CD4-positive, alpha-beta T cell treated with Interleukin-15 for 1 hour (primary cell): Measurements from ENCODE around the gene ARMC7.
"Not testable (repeated sequence)": the region's sequence is repeated elsewhere in the genome, so short reads cannot be mapped to it uniquely, and the experiment has no call there.

Experiments
- DNase-seq: peaks from one replicate; pipeline ENCODE4 v3.0.0-alpha.2; 2020

Gene ARMC7

GRCh38 chr17:75103601-75104554 lies 5.9 kb upstream of the ARMC7 start:
- no peak for DNase-seq

GRCh38 chr17:75105126-75106080 lies 4.4 kb upstream of the ARMC7 start:
- DNase-seq, result no peak

- no peak for DNase-seq
Measured at GRCh38 chr17:75108193-75108592, 1.6 kb upstream of the ARMC7 start.

- no peak for DNase-seq
Measured at GRCh38 chr17:75109046-75109406, 743 bp upstream of the ARMC7 start.

GRCh38 chr17:75110234-75110937 lies 617 bp downstream of the ARMC7 start:
- no peak for DNase-seq

GRCh38 chr17:75111777-75112335 lies 2.1 kb downstream of the ARMC7 start:
- no peak for DNase-seq

- peak; percentile 87 for DNase-seq
Measured at GRCh38 chr17:75113798-75114551, 4.2 kb downstream of the ARMC7 start.

- no peak for DNase-seq
Measured at GRCh38 chr17:75114552-75115314, 5.0 kb downstream of the ARMC7 start.

GRCh38 chr17:75115555-75115954 lies 5.8 kb downstream of the ARMC7 start:
- DNase-seq, result no peak

GRCh38 chr17:75116737-75117136 lies 7.0 kb downstream of the ARMC7 start:
- no peak for DNase-seq

GRCh38 chr17:75118307-75118706 lies 8.5 kb downstream of the ARMC7 start:
- DNase-seq, result no peak

- peak; percentile 62 for DNase-seq
Measured at GRCh38 chr17:75124041-75124818, 14.5 kb downstream of the ARMC7 start.

GRCh38 chr17:75124819-75125162 lies 15.0 kb downstream of the ARMC7 start:
- no peak for DNase-seq

GRCh38 chr17:75125984-75126383 lies 16.2 kb downstream of the ARMC7 start:
- DNase-seq, result no peak

GRCh38 chr17:75126954-75127353 lies 17.2 kb downstream of the ARMC7 start:
- DNase-seq, result no peak

- not testable (repeated sequence) for DNase-seq
Measured at GRCh38 chr17:75127936-75128335, 18.2 kb downstream of the ARMC7 start.

- DNase-seq, result no peak
Measured at GRCh38 chr17:75128694-75129505, 19.1 kb downstream of the ARMC7 start.

- DNase-seq, result no peak
Measured at GRCh38 chr17:75129576-75129975, 19.8 kb downstream of the ARMC7 start.

- no peak for DNase-seq
Measured at GRCh38 chr17:75130059-75130631, 20.4 kb downstream of the ARMC7 start.
